Fibroblast of skin of right biceps (primary cell): ENCODE data around the gene SSBP2.
A peak's percentile ranks its signal among the peaks of the same experiment; 100 is the strongest.
"Not testable (repeated sequence)": the region's sequence is repeated elsewhere in the genome, so short reads cannot be mapped to it uniquely, and the experiment has no call there.

Experiments
- DNase-seq: peaks from one replicate; pipeline ENCODE4 v3.0.0-alpha.2; 2013

SSBP2 gene

GRCh38 chr5:81420039-81420667 lies 330.7 kb downstream of the SSBP2 start:
- DNase-seq, result peak; percentile 93

DNA sequence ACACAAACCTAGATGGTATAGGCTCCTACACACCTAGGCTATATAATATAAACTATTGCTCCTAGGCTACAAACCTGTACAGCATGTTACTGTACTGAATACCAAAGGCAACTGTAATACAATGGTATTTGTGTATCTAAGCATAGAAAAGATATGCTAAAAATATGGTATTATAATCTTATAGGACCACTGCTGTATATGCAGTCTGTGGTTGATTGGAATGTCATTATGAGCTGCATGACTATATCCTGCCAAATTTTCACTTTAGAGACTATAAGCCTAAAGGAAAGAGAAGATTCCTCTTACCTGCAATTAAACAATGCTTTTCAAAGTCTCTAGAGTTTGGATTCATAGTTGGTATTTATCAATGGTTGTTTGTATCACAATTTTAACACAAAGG lies 332.3 kb downstream of the SSBP2 start:
- DNase-seq, result peak; percentile 64

DNA sequence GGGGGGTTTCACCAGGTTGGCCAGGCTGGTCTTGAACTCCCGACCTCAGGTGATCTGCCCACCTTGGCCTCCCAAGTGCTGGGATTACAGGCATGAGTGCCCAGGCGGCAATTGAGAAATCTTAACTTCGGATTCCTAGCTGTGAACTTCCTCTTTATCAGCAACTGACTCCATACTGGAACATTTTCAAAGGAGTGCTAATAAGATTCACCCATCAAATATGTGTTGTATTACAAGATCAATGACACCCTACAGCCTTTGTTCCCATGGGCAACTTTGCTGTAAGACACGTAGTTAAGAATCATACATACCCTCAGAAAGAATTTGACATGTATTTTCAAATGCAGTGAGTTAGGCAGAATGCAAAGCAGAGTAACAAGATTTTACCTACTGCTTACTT lies 333.8 kb downstream of the SSBP2 start:
- no peak for DNase-seq

GRCh38 chr5:81409896-81410295 lies 341.0 kb downstream of the SSBP2 start:
- DNase-seq, result peak; percentile 35

DNA sequence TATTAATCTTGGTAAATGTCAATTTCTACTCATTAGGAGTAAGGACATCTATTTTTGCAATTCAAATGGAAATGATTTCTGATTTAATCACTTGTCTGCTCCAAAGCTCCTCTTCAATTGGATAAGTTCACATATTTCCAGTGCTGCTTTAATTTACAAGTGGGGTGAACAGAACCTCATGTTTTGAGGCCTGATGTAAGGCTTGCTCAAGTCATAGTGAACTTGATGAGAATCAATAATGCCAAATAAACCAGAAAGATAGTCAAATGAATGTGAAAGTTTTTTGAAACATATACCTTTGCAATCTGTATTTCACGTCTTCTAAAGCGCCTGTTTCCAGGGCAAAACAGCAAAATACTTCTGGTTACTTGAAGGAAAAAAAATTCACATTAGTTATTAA lies 341.5 kb downstream of the SSBP2 start:
- DNase-seq, result no peak

DNA sequence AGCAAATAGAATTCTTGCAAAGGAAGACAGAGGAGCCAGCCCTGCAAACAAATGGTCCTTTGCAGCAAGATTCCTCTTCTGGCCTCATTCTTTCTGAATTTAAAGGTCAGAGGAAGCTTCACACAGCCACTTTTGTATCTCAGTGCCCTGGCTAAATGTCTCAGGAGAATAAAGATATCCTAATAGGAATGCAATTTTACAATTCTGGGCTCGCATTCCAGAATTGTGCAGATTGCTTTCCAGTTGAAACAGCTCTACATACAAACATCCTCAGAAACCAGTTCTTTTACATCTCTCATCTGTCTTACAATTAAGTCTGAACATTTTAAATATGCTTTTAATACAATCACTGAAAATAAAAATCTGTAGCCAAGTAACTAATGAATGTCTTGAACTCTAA lies 342.4 kb downstream of the SSBP2 start:
- peak; percentile 48 for DNase-seq

DNA sequence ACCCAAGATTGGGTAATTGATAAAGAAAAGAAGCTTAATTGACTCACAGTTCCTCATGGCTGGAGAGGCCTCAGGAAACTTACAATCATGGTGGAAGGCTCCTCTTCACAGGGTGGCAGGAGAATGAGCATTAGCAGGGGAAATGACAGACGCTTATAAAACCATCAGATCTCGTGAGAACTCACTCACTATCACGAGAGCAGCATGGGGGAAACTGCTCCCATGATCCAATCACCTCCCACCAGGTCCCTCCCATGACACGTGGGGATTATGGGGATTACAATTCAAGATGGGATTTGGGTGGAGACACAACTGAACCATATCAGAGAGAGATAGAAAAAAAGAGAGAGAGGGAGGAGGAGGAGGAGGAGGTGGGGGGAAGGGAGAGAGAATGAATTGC lies 343.1 kb downstream of the SSBP2 start:
- DNase-seq, result not testable (repeated sequence)

- DNase-seq, result no peak
Measured at GRCh38 chr5:81405126-81405891, 345.6 kb downstream of the SSBP2 start.

DNA sequence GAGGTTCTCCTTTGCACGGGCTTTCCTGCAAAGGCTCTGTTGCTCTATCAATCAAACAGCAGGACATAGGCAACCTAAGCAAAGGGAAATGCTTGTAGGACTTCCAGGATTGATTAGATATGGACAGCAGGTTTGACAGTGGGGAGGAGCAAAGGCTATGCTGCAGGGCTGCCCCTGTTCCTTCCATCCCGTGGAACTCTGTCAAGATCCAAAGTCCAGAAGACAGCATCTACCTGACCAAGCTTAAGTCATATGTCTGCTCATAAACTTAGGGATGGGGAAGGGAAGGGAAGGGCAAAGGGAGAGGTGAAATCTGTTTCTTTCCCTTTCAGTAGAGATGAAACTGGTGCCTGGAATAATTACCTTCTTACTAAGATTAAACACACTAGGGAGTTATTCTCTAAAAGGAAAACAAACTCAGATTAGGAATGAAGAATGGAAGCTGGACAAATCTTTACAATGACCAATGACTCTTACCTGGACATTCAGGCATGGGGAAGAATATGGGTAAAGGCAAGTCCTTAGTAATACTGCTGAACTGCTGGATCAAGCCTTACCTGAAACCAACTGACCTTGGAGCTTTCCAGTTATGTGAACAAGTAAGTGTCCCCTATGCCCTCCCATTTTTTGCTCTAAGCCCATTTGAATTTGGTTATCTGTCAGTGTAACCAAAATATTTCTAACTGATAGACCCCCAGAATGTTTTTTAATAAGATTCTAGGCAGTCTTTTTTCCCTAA lies 348.5 kb downstream of the SSBP2 start:
- no peak for DNase-seq

GRCh38 chr5:81401266-81401665 lies 349.6 kb downstream of the SSBP2 start:
- DNase-seq, result no peak

DNA sequence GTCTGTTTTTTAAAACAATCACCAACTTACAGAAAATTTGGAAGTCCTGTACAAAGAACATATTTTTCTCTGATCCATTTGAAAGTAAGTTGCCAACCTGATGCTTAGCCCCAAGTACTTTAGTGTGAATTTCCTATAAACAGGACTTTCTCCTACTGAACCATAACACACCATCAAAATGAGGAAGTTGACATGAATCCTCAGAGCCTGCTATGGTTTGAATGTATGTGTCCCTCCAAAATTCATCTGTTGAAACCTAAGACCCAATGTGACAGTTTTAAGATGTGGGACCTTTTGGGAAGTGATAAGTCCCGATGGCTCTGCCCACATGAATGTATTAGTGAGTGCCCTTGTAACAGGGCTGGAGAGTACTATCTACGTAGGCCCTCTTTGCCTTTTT lies 350.5 kb downstream of the SSBP2 start:
- DNase-seq, result no peak

DNA sequence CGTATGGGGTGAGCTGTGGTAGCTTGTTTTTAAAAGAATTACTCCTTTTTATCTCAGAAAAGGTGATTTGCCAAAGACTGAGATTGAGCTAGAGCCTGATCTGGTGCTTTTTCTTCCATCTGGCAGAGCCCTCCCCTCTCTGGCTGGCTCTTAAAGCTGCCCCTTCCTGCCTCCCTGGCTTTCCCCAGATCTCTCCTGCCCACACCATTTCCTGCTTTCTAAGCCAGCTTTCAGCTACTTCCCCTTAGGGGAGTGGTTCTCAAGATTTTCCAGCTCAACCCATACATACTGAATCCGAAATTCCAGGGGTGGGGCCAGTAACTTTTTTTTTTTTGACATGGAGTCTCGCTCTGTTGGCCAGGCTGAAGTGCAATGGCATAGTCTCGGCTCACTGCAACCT lies 352.2 kb downstream of the SSBP2 start:
- no peak for DNase-seq

GRCh38 chr5:81397176-81397575 lies 353.7 kb downstream of the SSBP2 start:
- DNase-seq, result peak; percentile 38

- DNase-seq, result no peak
Measured at GRCh38 chr5:81395262-81395661, 355.6 kb downstream of the SSBP2 start.

GRCh38 chr5:81393783-81394718 lies 356.8 kb downstream of the SSBP2 start, which contains the start of gene ACOT12:
Gene ACOT12, minus strand, starts transcription at chr5:81394134. Its CDS starts 20 bp downstream, at chr5:81394114.
- peak; percentile 23 for DNase-seq

- DNase-seq, result no peak
Measured at GRCh38 chr5:81393430-81393782, 357.5 kb downstream of the SSBP2 start.

DNA sequence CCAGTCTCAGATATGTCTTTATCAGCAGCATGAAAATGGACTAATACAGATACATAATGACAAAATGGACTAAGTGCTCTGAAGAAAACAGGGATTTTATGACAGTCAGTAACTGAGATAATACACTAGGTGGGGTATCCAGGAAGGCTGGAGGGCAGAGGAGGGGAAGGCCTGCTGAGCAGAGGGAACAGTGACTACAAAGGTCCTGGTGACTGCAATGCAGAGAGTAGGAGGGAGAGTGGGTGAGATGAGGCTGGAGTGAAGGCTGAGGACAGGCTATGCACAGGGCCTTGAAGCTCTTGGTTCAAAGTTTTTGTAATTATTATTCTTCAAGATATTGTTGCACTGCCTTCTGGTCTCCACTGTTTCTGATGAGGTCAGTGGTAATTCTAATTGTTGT lies 361.9 kb downstream of the SSBP2 start:
- DNase-seq, result no peak

- DNase-seq, result no peak
Measured at GRCh38 chr5:81388169-81388568, 362.7 kb downstream of the SSBP2 start.

- no peak for DNase-seq
Measured at GRCh38 chr5:81383867-81384266, 367.0 kb downstream of the SSBP2 start.

GRCh38 chr5:81371354-81371876 lies 379.5 kb downstream of the SSBP2 start:
- DNase-seq, result no peak

GRCh38 chr5:81370912-81371311 lies 380.0 kb downstream of the SSBP2 start:
- no peak for DNase-seq

DNA sequence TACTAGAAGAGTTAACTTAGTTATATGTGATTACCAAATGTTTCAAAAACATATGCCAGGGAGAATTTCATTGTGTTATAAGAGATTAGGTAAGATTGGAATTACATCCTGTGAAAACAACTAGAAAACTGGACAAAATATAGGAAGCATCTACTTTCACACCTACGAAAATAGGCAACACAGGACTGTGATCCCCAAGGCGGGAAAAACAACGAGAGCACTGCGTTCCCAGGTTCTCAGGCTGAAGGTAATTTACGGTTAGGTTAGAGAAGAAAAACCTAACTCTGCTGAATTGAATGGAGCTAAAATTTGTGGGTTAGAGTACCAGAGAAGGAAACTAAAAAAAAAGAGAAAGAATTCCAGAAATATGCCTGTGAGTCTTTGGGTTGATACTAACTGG lies 385.4 kb downstream of the SSBP2 start:
- DNase-seq, result no peak
